Kidney (tissue), 14 donors: ENCODE measurements around the gene GAS2L2. TPM values are rescaled to one million over a fixed set of nuclear protein-coding genes. Genes with fewer than 3 reads are reported as not detected.

Experiments used
- DNase-seq, 5 donors: peaks; one replicate each; pipeline ENCODE4 v3.0.0-alpha.2; 2013 to 2020
- FAIRE-seq: peaks from 2 replicates; lab custom pipeline; 2012; peaks lifted over from hg19 to GRCh38; lab: Jason Lieb, UNC
- H3K27ac ChIP-seq, 2 donors: one replicate each; pipeline ENCODE4 v1.7.0; 2013; ENCODE audit warnings: low read depth in 2 of 2, low read length in 2 of 2, inconsistent platforms in 1 of 2
- H3K27me3 ChIP-seq: one replicate; pipeline ENCODE4 v1.7.1; 2013; ENCODE audit warnings: low read length, inconsistent platforms; ENCODE audit not compliant: control insufficient read depth, insufficient read depth
- H3K36me3 ChIP-seq, 3 donors: one replicate each; pipeline versions ENCODE4 v1.7.0 to v1.7.1; 2013; ENCODE audit warnings: low read length in 3 of 3, control low read depth in 1 of 3, inconsistent platforms in 1 of 3; ENCODE audit not compliant: insufficient read depth in 3 of 3, control insufficient read depth in 2 of 3
- H3K4me1 ChIP-seq, 3 donors: one replicate each; pipeline versions ENCODE4 v1.7.0 to v1.7.1; 2013; ENCODE audit warnings: low read length in 3 of 3, inconsistent platforms in 1 of 3, low read depth in 1 of 3; ENCODE audit not compliant: control insufficient read depth in 2 of 3, insufficient read depth in 2 of 3
- H3K4me3 ChIP-seq, 3 donors: one replicate each; pipeline versions ENCODE4 v1.7.0 to v1.8.1; 2013; ENCODE audit warnings: low read length in 3 of 3, control low read depth in 1 of 3, inconsistent platforms in 1 of 3
- H3K9ac ChIP-seq, 3 donors: one replicate each; pipeline versions ENCODE4 v1.7.0 to v1.7.1; 2013; ENCODE audit warnings: low read length in 3 of 3, control low read depth in 1 of 3, inconsistent platforms in 1 of 3
- H3K9me3 ChIP-seq, 3 donors: one replicate each; pipeline versions ENCODE4 v1.7.0 to v1.7.1; 2013; ENCODE audit warnings: low read length in 3 of 3, control low read depth in 1 of 3, inconsistent platforms in 1 of 3; ENCODE audit not compliant: control insufficient read depth in 2 of 3, insufficient read depth in 1 of 3
- intact Hi-C: fragments of 100-400 bp; cut with DNase I; formaldehyde crosslinking; loops from one replicate; pipeline ENCODE4 v1.11.1; 2022
- polyA plus RNA-seq: library from polyadenylated mRNA; stranded (reverse); fragments of 350-450 nt; fragmentation: Illumina TruSeq; extraction: RNeasy Lipid Tissue Mini Kit (QIAGEN cat#74804); gene quantifications from one replicate; pipeline ENCODE4 v1.2.3, GENCODE V29; 2014; ENCODE audit warnings: low read depth, low replicate concordance; ENCODE audit not compliant: insufficient read depth
- total RNA-seq: library from RNA; stranded (reverse); fragmentation: NEBNext Ultra II Directional; extraction: Animal tissue kit (Norgen Biotek cat#: 25700); gene quantifications from one replicate; pipeline ENCODE4 v1.2.1, GENCODE V29; 2021
- TF ChIP-seq, protein P1 (sequence below): IDR thresholded peaks from 3 replicates; pipeline ENCODE4 v1.5.1; 2012; ENCODE audit warnings: mild to moderate bottlenecking, moderate library complexity, borderline replicate concordance; ENCODE audit not compliant: insufficient read depth; ENCODE audit errors: extremely low read depth
- donor health status: control.
- donor health status: control.
- donor health status: control.
- donor health status: control.
- donor health status: control.
- donor health status: DM: yes; HTN: yes; CAD: no.
- donor health status: Normal renal cell carcinoma (clear cell type).

The GAS2L2 gene
- total and polyA plus RNA-seq, 2 donors from 2014 or later: not detected

DNA sequence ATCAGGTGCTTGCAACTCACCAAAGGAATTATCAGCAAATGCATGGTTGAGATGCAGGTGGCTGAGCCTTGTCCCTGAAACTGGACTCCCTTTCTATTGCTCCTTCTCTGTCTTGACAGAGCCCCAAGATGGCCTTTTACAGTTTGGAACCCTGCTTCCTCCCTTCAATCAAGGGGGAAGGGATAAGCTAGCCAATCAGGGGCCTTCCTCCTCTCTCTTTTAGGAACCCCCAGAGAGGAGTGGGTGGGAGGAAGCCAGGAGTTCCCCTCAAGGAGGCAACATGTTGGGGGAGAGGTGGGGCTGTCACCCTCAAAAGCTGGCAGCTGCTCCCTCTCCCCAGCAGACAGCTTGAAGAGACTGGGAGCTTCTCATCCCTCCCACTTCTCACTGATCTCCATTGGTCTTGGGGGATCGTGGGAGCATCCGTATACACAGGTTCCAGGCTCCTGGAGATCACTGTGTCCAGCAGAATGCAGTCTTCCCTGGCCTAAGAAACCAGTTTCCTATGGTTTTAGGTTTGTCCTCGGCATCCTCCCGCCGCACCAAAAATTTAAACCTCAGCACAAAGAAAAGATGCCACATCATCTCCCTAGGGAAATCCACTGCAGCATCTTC is 14.4 kb downstream of the GAS2L2 start:
- intact Hi-C loops: no loop called here
- no peaks in the 10 kb centered on the region for H3K9me3 ChIP-seq
- H3K36me3 ChIP-seq: no peaks in the 10 kb centered on the region
- H3K9ac ChIP-seq: no peak overlapping the region
- TF ChIP-seq, protein P1, sequence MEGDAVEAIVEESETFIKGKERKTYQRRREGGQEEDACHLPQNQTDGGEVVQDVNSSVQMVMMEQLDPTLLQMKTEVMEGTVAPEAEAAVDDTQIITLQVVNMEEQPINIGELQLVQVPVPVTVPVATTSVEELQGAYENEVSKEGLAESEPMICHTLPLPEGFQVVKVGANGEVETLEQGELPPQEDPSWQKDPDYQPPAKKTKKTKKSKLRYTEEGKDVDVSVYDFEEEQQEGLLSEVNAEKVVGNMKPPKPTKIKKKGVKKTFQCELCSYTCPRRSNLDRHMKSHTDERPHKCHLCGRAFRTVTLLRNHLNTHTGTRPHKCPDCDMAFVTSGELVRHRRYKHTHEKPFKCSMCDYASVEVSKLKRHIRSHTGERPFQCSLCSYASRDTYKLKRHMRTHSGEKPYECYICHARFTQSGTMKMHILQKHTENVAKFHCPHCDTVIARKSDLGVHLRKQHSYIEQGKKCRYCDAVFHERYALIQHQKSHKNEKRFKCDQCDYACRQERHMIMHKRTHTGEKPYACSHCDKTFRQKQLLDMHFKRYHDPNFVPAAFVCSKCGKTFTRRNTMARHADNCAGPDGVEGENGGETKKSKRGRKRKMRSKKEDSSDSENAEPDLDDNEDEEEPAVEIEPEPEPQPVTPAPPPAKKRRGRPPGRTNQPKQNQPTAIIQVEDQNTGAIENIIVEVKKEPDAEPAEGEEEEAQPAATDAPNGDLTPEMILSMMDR: no peak
- FAIRE-seq (no peak), DNase-seq (peak in 2 of 5 donors; percentile 12 to 26)
- H3K27me3 ChIP-seq: peaks cover 13% of the 10 kb centered on the region
- no peak overlapping the region for H3K4me3 ChIP-seq
- no peak overlapping the region for H3K27ac ChIP-seq
- no peaks in the 10 kb centered on the region for H3K4me1 ChIP-seq

DNA sequence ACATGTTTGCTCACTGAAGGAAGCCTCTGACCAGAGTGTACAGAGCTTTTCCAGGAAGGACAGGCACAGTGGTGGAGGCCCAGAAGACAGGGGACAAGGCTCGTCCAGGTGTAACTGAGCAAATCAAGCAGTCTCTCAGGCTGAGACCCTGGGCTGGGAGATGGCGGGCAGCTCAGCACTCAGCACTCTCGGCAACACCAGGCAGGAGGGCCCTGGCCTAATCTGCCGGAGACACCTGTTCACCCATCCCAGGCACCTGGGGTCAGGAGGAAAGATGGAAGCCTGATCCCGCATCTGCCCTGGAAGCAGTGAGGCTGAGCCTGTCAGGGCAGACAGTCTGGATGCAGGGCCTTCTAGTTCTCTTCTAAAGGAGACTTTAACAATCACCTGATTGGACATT is 16.8 kb downstream of the GAS2L2 start:
- intact Hi-C loops: no loop called here
- Histone ChIP-seq H3K4me1 (peaks cover 0 to 5% (median 2%) of the 10 kb centered on the region in 3 donors), H3K27ac (no peak overlapping the region), H3K27me3 (peaks cover 8% of the 10 kb centered on the region), H3K4me3 (no peak overlapping the region), H3K36me3 (no peaks in the 10 kb centered on the region), H3K9me3 (no peaks in the 10 kb centered on the region), H3K9ac (no peak overlapping the region)
- FAIRE-seq (no peak), DNase-seq (peak in 1 of 5 donors; percentile 14)
- TF ChIP-seq, protein P1: no peak

DNA sequence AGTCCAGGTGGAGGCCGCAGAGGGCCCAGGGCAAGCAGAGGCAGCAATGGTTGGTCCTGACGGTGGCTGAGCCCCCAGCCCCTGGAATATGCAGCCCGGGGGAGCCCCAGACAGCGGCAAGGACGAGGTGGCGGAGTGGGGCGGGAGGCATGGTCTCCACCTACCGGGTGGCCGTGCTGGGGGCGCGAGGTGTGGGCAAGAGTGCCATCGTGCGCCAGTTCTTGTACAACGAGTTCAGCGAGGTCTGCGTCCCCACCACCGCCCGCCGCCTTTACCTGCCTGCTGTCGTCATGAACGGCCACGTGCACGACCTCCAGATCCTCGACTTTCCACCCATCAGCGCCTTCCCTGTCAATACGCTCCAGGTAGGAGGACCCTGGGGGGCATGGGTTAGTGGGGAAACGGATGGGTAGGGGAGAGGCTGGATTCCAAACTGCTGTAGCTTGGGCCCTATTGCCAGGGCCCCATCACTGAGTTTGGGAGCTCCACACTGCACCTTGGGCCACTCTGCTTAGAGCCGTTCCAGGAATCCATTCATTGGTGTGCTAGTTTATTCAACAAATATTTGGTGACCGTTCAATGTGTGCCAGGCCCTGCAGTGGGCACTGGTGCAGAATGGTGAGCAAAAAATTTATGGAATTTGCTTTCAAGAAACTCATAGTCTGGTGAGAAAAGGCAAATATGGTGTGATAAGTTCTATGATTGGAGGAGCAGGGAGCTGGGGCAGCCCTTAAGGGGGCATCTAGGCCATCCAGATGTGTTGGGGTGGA is 17.8 kb downstream of the GAS2L2 start:
- no peaks in the 10 kb centered on the region for H3K27me3 ChIP-seq
- H3K4me1 ChIP-seq: peaks cover 0 to 12% (median 5%) of the 10 kb centered on the region in 3 donors
- no peaks in the 10 kb centered on the region for H3K9me3 ChIP-seq
- FAIRE-seq (no peak), DNase-seq (peak in 1 of 5 donors; percentile 81)
- H3K4me3 ChIP-seq: no peak overlapping the region
- H3K36me3 ChIP-seq: no peaks in the 10 kb centered on the region
- H3K27ac ChIP-seq: no peak overlapping the region
- H3K9ac ChIP-seq: no peak overlapping the region
- TF ChIP-seq, protein P1: no peak
- intact Hi-C loops: no loop called here
